ENCODE measurements around the gene TRPV6.

GRCh38 chr7:142851919-142852318, 33.6 kb downstream of the TRPV6 start:
- no peak for TF ChIP-seq EP300 (IDR thresholded peaks at IDR 0.05; ENCODE audit: borderline replicate concordance)
- TF ChIP-seq USF1 (IDR thresholded peaks at IDR 0.05) = no peak
- TF ChIP-seq RAD21 (IDR thresholded peaks at IDR 0.05; ENCODE audit: low read depth) = no peak
- TF ChIP-seq ZBTB7A (IDR thresholded peaks at IDR 0.05; ENCODE audit: low read depth) = no peak
- TF ChIP-seq MAX (IDR thresholded peaks at IDR 0.05) = no peak
- no peak for TF ChIP-seq REST (IDR thresholded peaks at IDR 0.05; ENCODE audit: low read depth)
- no peak for TF ChIP-seq NFIC (IDR thresholded peaks at IDR 0.05)
- TF ChIP-seq CREB1 (IDR thresholded peaks at IDR 0.05; ENCODE audit: low read depth) = no peak
- TF ChIP-seq YY1 (IDR thresholded peaks at IDR 0.05; ENCODE audit: low read depth) = no peak
- no peak for TF ChIP-seq TCF12 (IDR thresholded peaks at IDR 0.05; ENCODE audit: low read depth)
- TF ChIP-seq FOXM1 (IDR thresholded peaks at IDR 0.05; ENCODE audit: borderline replicate concordance, low read depth) = no peak
